CD8-positive, alpha-beta memory T cell (primary cell): ENCODE measurements around the gene MICB. TPM values are rescaled to one million over a fixed set of nuclear protein-coding genes. Genes with fewer than 3 reads are reported as not detected.

ENCODE experiments used
- CTCF ChIA-PET: fragments of 350-600 bp; sonication (Branson Sonifier 250); formaldehyde crosslinking; loops from one replicate; lab custom pipeline; 2021; ENCODE audit warnings: antibody characterized with exemption; lab: Charles Lee
- POLR2A ChIA-PET: fragments of 350-600 bp; sonication (Branson Sonifier 250); formaldehyde crosslinking; loops from one replicate; lab custom pipeline; 2021; ENCODE audit warnings: antibody characterized with exemption; lab: Charles Lee
- DNase-seq, 5 donors: peaks; one replicate each; pipeline versions ENCODE4 v3.0.0 to v3.0.0-alpha.2; 2020 to 2022; ENCODE audit warnings: mixed read lengths in 1 of 5
- H3K27ac ChIP-seq: one replicate; pipeline ENCODE4 v1.7.0; 2013; ENCODE audit warnings: low read depth, mild to moderate bottlenecking, low read length, moderate library complexity
- H3K27me3 ChIP-seq: 2 replicates; pipeline ENCODE4 v1.7.0; 2013; ENCODE audit warnings: low read length, mild to moderate bottlenecking; ENCODE audit not compliant: insufficient read depth, poor library complexity, severe bottlenecking
- H3K36me3 ChIP-seq: 2 replicates; pipeline ENCODE4 v1.7.0; 2013; ENCODE audit warnings: mild to moderate bottlenecking, low read length, moderate library complexity; ENCODE audit not compliant: insufficient read depth
- H3K4me1 ChIP-seq: 2 replicates; pipeline ENCODE4 v1.7.0; 2013; ENCODE audit warnings: mild to moderate bottlenecking, low read length, moderate library complexity; ENCODE audit not compliant: insufficient read depth
- H3K4me3 ChIP-seq: 2 replicates; pipeline ENCODE4 v1.7.0; 2013; ENCODE audit warnings: mild to moderate bottlenecking, low read length
- H3K9me3 ChIP-seq: 2 replicates; pipeline ENCODE4 v1.7.0; 2013; ENCODE audit warnings: mild to moderate bottlenecking, low read length
- H3K27ac Mint-ChIP-seq, 8 donors: one replicate each; pipeline ENCODE4 v1.8.0; 2020 to 2021; ENCODE audit warnings: mixed read lengths in 8 of 8, mild to moderate bottlenecking in 6 of 8, inconsistent platforms in 3 of 8, moderate library complexity in 3 of 8
- H3K27me3 Mint-ChIP-seq, 2 donors: one replicate each; pipeline ENCODE4 v1.8.0; 2020 to 2021; ENCODE audit warnings: mixed read lengths in 2 of 2, mild to moderate bottlenecking in 1 of 2, moderate library complexity in 1 of 2
- H3K36me3 Mint-ChIP-seq, 3 donors: one replicate each; pipeline ENCODE4 v1.8.0; 2020 to 2021; ENCODE audit warnings: mixed read lengths in 3 of 3, inconsistent platforms in 1 of 3, mild to moderate bottlenecking in 1 of 3
- H3K4me1 Mint-ChIP-seq, 3 donors: one replicate each; pipeline ENCODE4 v1.8.0; 2020 to 2021; ENCODE audit warnings: mixed read lengths in 3 of 3, inconsistent platforms in 1 of 3, mild to moderate bottlenecking in 1 of 3
- H3K4me3 Mint-ChIP-seq, 7 donors: one replicate each; pipeline ENCODE4 v1.8.0; 2020 to 2021; ENCODE audit warnings: mixed read lengths in 7 of 7, mild to moderate bottlenecking in 6 of 7, moderate library complexity in 4 of 7, inconsistent platforms in 2 of 7
- H3K9me3 Mint-ChIP-seq, 5 donors: one replicate each; pipeline ENCODE4 v1.8.0; 2020 to 2022; ENCODE audit warnings: mixed read lengths in 5 of 5, mild to moderate bottlenecking in 3 of 5, moderate library complexity in 2 of 5, inconsistent platforms in 1 of 5
- polyA plus RNA-seq: library from polyadenylated mRNA; unstranded; fragments of 300-500 nt; fragmentation: Illumina TruSeq; gene quantifications from one replicate; pipeline ENCODE4 v1.2.3, GENCODE V29; 2021
- total RNA-seq, 2 experiments: library from RNA; stranded (reverse); gene quantifications; one replicate each; pipeline ENCODE4 v1.2.3, GENCODE V29; 2021

Gene MICB
- total and polyA plus RNA-seq, 3 experiments from 2014 or later = 12.0 to 22.3 (median 21.9) TPM

GRCh38 chr6:31556307-31556706 is 58.4 kb downstream of the MICB start:
- Histone ChIP-seq H3K27me3 (no peaks in the 10 kb centered on the region), H3K4me3 (no peak overlapping the region), H3K4me1 (peaks cover 51% of the 10 kb centered on the region), H3K36me3 (peaks cover 7% of the 10 kb centered on the region), H3K9me3 (no peaks in the 10 kb centered on the region), H3K27ac (no peak overlapping the region)
- POLR2A ChIA-PET = interaction anchor here (0.9 to 1.2 kb wide), 2 partner anchors 24 to 36 kb away, joined by 3 read pairs; partner anchors contain the start of gene NCR3
- CTCF ChIA-PET = interaction anchor here (6.6 to 32.2 kb wide), 2 partner anchors 26 to 40 kb away, joined by 96 to 576 read pairs; partner anchors contain the start of genes LST1, LTB, NCR3 and TNF
- no peak for DNase-seq
- H3K27ac Mint-ChIP-seq = peak overlapping the region in 6 of 8 donors; percentile 46 to 94 (median 73)
- H3K27me3 Mint-ChIP-seq = no peaks in the 10 kb centered on the region
- peaks cover 3 to 16% (median 4%) of the 10 kb centered on the region in 3 donors for H3K36me3 Mint-ChIP-seq
- peaks cover 46 to 62% (median 55%) of the 10 kb centered on the region in 3 donors for H3K4me1 Mint-ChIP-seq
- no peaks in the 10 kb centered on the region for H3K9me3 Mint-ChIP-seq
- peak overlapping the region in 6 of 7 donors; percentile 33 to 84 (median 60) for H3K4me3 Mint-ChIP-seq

- Histone ChIP-seq H3K27me3 (no peaks in the 10 kb centered on the region), H3K36me3 (peaks cover 7% of the 10 kb centered on the region), H3K4me3 (no peak overlapping the region), H3K27ac (peak overlapping the region; percentile 18), H3K9me3 (no peaks in the 10 kb centered on the region), H3K4me1 (peaks cover 64% of the 10 kb centered on the region)
- peak overlapping the region in 5 of 7 donors; percentile 8 to 85 (median 38) for H3K4me3 Mint-ChIP-seq
- H3K27ac Mint-ChIP-seq = peak overlapping the region in 5 of 8 donors; percentile 35 to 97 (median 64)
- peaks cover 51 to 68% (median 61%) of the 10 kb centered on the region in 3 donors for H3K4me1 Mint-ChIP-seq
- H3K27me3 Mint-ChIP-seq = no peaks in the 10 kb centered on the region
- no peak for DNase-seq
- POLR2A ChIA-PET = interaction anchor here (0.5 to 2.7 kb wide), 5 partner anchors 35 to 573 kb away, joined by 3 to 12 read pairs (median 3); partner anchors contain the start of gene NCR3
- H3K36me3 Mint-ChIP-seq = peaks cover 3 to 21% (median 11%) of the 10 kb centered on the region in 3 donors
- no peaks in the 10 kb centered on the region for H3K9me3 Mint-ChIP-seq
- CTCF ChIA-PET = interaction anchor here (0.7 to 32.2 kb wide), 4 partner anchors 11 to 39 kb away, joined by 3 to 576 read pairs (median 50); partner anchors contain the start of genes LST1, LTB, NCR3 and NFKBIL1
These were observed 59.7 kb downstream of the MICB start for GRCh38 chr6:31557443-31558317.

DNA sequence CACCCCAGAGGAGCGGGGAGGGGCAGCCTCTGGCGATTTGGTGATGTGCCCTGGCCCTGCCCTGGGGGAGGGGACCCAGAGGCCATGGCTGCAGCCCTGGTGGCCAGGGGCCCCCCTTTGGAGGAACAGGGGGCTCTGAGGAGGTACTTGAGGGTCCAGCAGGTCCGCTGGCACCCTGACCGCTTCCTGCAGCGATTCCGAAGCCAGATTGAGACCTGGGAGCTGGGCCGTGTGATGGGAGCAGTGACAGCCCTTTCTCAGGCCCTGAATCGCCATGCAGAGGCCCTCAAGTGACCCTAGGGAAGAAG is 60.3 kb downstream of the MICB start:
- Histone ChIP-seq H3K27me3 (no peaks in the 10 kb centered on the region), H3K4me3 (peak overlapping the region; percentile 54), H3K27ac (peak overlapping the region; percentile 18), H3K36me3 (peaks cover 7% of the 10 kb centered on the region), H3K4me1 (peaks cover 70% of the 10 kb centered on the region), H3K9me3 (no peaks in the 10 kb centered on the region)
- ChIA-PET POLR2A (interaction anchor here (0.6 to 2.7 kb wide), 9 partner anchors 8 to 126 kb away, joined by 3 to 42 read pairs (median 9); partner anchors contain the start of genes BAG6, DDX39B, LTB and NCR3), CTCF (interaction anchor here (1.4 to 32.2 kb wide), 6 partner anchors 8 to 38 kb away, joined by 3 to 576 read pairs (median 14); partner anchors contain the start of genes DDX39B, LST1, LTB and NCR3)
- peak overlapping the region in 6 of 7 donors; percentile 76 to 90 (median 80) for H3K4me3 Mint-ChIP-seq
- peaks cover 54 to 72% (median 66%) of the 10 kb centered on the region in 3 donors for H3K4me1 Mint-ChIP-seq
- peak overlapping the region; percentile 89 to 97 (median 94) for H3K27ac Mint-ChIP-seq
- H3K9me3 Mint-ChIP-seq = no peaks in the 10 kb centered on the region
- H3K27me3 Mint-ChIP-seq = no peaks in the 10 kb centered on the region
- peaks cover 3 to 24% (median 14%) of the 10 kb centered on the region in 3 donors for H3K36me3 Mint-ChIP-seq
- DNase-seq = no peak

GRCh38 chr6:31558631-31559500 is 60.9 kb downstream of the MICB start:
- peaks cover 3 to 28% (median 14%) of the 10 kb centered on the region in 3 donors for H3K36me3 Mint-ChIP-seq
- peaks cover 7% of the 10 kb centered on the region for H3K36me3 ChIP-seq
- peak overlapping the region; percentile 89 to 97 (median 94) for H3K27ac Mint-ChIP-seq
- POLR2A ChIA-PET = interaction anchor here (0.6 to 2.7 kb wide), 13 partner anchors 8 to 256 kb away, joined by 3 to 42 read pairs (median 4); partner anchors contain the start of genes BAG6, DDX39B, HSPA1A and HSPA1L
- H3K4me3 ChIP-seq = peak overlapping the region; percentile 54
- H3K27me3 Mint-ChIP-seq = no peaks in the 10 kb centered on the region
- DNase-seq = peak; percentile 59 to 86 (median 63)
- no peaks in the 10 kb centered on the region for H3K9me3 ChIP-seq
- peaks cover 70% of the 10 kb centered on the region for H3K4me1 ChIP-seq
- CTCF ChIA-PET = interaction anchor here (0.6 to 32.2 kb wide), 8 partner anchors 9 to 159 kb away, joined by 3 to 576 read pairs (median 4); partner anchors contain the start of genes ATP6V1G2, DDX39B, LST1 and LTB
- H3K4me1 Mint-ChIP-seq = peaks cover 56 to 77% (median 71%) of the 10 kb centered on the region in 3 donors
- H3K27ac ChIP-seq = peak overlapping the region; percentile 18
- no peaks in the 10 kb centered on the region for H3K9me3 Mint-ChIP-seq
- H3K27me3 ChIP-seq = no peaks in the 10 kb centered on the region
- H3K4me3 Mint-ChIP-seq = peak overlapping the region; percentile 76 to 91 (median 85)

GRCh38 chr6:31559606-31559957 is 61.6 kb downstream of the MICB start:
- peaks cover 3 to 30% (median 14%) of the 10 kb centered on the region in 3 donors for H3K36me3 Mint-ChIP-seq
- H3K4me3 ChIP-seq = peak overlapping the region; percentile 54
- CTCF ChIA-PET = interaction anchor here (0.6 to 32.2 kb wide), 9 partner anchors 9 to 159 kb away, joined by 3 to 576 read pairs (median 4); partner anchors contain the start of genes ATP6V1G2, DDX39B, LST1 and LTB

DNA sequence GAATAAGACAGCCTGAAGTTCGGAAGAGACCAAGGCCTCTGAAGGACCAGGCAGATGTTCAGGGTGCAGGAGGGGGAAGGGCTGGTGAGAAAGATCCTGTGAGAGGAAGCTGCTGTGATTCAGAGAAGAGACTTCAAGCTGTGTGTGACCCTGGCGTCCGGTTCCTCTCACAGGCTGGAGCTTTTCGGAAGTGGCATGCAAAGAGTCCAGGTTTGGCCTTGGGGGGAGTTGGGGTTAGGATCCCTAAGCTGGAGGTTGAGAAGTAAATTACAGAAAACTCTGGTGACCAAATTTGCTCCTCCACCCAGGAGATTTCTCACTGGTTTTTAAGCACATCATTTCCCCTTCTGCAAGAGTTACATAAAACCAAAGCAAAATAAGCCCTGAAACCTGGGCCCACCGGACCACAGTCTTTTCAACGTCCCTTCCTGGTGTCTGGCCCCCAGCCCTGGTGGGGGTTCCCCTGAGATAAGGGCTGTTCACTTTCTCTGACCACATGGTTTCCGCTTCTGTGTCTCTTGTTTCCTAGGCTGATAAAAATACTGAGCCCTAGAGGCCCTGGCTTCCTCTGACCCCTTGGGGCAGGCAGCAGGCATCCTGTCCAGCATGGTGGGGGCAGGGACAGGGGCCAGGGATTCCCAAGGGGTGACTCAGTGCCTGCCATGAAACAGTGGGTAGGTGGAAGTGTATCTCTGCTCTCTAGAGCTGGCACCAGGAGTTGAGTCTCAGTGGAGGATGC is 62.2 kb downstream of the MICB start:
- CTCF ChIA-PET = interaction anchor here (0.9 to 32.2 kb wide), 5 partner anchors 10 to 37 kb away, joined by 3 to 576 read pairs (median 23); partner anchors contain the start of genes DDX39B, LST1, LTB and NCR3
- Mint-ChIP-seq H3K27me3 (no peaks in the 10 kb centered on the region), H3K9me3 (no peaks in the 10 kb centered on the region), H3K4me1 (peaks cover 62 to 79% (median 74%) of the 10 kb centered on the region in 3 donors), H3K4me3 (peak overlapping the region; percentile 76 to 91 (median 85)), H3K27ac (peak overlapping the region; percentile 89 to 97 (median 94)), H3K36me3 (peaks cover 3 to 35% (median 19%) of the 10 kb centered on the region in 3 donors)
- H3K9me3 ChIP-seq = no peaks in the 10 kb centered on the region
- DNase-seq = peak in 3 of 5 donors; percentile 42 to 64 (median 49)
- POLR2A ChIA-PET = interaction anchor here (1.0 to 2.7 kb wide), 9 partner anchors 9 to 91 kb away, joined by 3 to 42 read pairs (median 9); partner anchors contain the start of genes DDX39B, LTB, NCR3 and TNF
- H3K4me1 ChIP-seq = peaks cover 70% of the 10 kb centered on the region
- peaks cover 7% of the 10 kb centered on the region for H3K36me3 ChIP-seq
- H3K4me3 ChIP-seq = peak overlapping the region; percentile 54
- H3K27me3 ChIP-seq = no peaks in the 10 kb centered on the region
- peak overlapping the region; percentile 18 for H3K27ac ChIP-seq

More at GRCh38 chr6:31559606-31559957, 61.6 kb downstream of the MICB start:
- Mint-ChIP-seq H3K27ac (peak overlapping the region; percentile 89 to 97 (median 94)), H3K9me3 (no peaks in the 10 kb centered on the region), H3K4me3 (peak overlapping the region; percentile 76 to 91 (median 85)), H3K27me3 (no peaks in the 10 kb centered on the region), H3K4me1 (peaks cover 57 to 77% (median 72%) of the 10 kb centered on the region in 3 donors)
- no peaks in the 10 kb centered on the region for H3K9me3 ChIP-seq
- POLR2A ChIA-PET = interaction anchor here (1.0 to 2.7 kb wide), 11 partner anchors 8 to 255 kb away, joined by 3 to 42 read pairs (median 6); partner anchors contain the start of genes DDX39B, HSPA1A, HSPA1L and LTB
- H3K4me1 ChIP-seq = peaks cover 70% of the 10 kb centered on the region
- no peak for DNase-seq
- H3K27ac ChIP-seq = peak overlapping the region; percentile 18
- peaks cover 7% of the 10 kb centered on the region for H3K36me3 ChIP-seq
- H3K27me3 ChIP-seq = no peaks in the 10 kb centered on the region
